PC-9 (cell line): ENCODE data around the gene SPTB.

Experiments used
- CTCF ChIP-seq: fragments of 200-600 bp; sonication (generic); conservative IDR thresholded peaks from 2 replicates; pipeline ENCODE4 v1.6.1; 2017; ENCODE audit warnings: mixed run types, antibody characterized with exemption, mild to moderate bottlenecking, moderate library complexity
- EZH2 ChIP-seq: fragments of 200-600 bp; sonication (generic); IDR thresholded peaks from 2 replicates; pipeline ENCODE4 v1.8.0; 2017; ENCODE audit warnings: antibody characterized with exemption, low read depth

DNA sequence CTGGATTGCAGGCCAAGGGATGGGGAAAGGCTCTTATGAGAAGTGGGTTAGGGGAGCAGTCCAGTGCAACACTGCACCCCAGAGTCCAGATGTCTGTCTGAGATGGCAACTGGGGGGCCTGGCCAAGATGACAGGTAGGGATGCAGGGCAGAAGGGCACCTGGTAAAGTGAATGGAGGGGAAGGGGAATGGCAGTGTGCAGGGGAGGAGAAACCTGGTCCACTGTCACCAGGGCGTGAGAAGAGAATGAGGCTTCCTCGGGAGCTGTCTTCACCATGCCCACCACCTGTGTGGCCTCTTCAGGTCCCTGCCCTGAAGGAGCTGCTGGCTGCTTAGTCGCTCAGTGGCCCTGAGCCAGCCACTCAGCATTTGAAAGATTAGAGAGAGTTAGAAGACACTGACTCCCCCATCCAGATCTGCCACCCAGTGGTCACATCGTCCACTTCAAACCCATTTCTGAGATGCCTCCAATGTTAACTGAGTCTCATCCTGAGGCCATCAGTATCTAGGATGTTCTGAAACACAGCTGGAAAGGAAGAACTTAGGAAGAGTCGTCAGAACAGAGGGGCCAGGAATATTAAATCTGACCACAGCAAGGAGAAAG, 118.2 kb downstream of the SPTB start:
- TF ChIP-seq CTCF (peak; percentile 64), EZH2 (no peak)
